Measurements from ENCODE around the gene OR4C46. TPM values are rescaled to one million over a fixed set of nuclear protein-coding genes. Genes with fewer than 3 reads are reported as not detected.
"Not testable (repeated sequence)": the region's sequence is repeated elsewhere in the genome, so short reads cannot be mapped to it uniquely, and the experiment has no call there.

The OR4C46 gene
- total RNA-seq = not detected
- long read RNA-seq = 0 reads

- Histone ChIP-seq H3K9me3 (no peaks in the 10 kb centered on the region), H3K4me3 (no peak within 1 kb of the TSS), H3K36me3 (no peaks in the 10 kb centered on the region), H3K27ac (no peak within 1 kb of the TSS), H3K4me1 (no peaks in the 10 kb centered on the region), H3K27me3 (ENCODE audit: low read depth) (no peaks in the 10 kb centered on the region)
- DNase-seq = no peak
- no peak for ATAC-seq
- TF ChIP-seq, protein P1, sequence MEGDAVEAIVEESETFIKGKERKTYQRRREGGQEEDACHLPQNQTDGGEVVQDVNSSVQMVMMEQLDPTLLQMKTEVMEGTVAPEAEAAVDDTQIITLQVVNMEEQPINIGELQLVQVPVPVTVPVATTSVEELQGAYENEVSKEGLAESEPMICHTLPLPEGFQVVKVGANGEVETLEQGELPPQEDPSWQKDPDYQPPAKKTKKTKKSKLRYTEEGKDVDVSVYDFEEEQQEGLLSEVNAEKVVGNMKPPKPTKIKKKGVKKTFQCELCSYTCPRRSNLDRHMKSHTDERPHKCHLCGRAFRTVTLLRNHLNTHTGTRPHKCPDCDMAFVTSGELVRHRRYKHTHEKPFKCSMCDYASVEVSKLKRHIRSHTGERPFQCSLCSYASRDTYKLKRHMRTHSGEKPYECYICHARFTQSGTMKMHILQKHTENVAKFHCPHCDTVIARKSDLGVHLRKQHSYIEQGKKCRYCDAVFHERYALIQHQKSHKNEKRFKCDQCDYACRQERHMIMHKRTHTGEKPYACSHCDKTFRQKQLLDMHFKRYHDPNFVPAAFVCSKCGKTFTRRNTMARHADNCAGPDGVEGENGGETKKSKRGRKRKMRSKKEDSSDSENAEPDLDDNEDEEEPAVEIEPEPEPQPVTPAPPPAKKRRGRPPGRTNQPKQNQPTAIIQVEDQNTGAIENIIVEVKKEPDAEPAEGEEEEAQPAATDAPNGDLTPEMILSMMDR (IDR thresholded peaks at IDR 0.05) = no peak
- intact Hi-C loops (cut with DNase I) = no loop called here
These were observed at the start of gene OR4C46 for GRCh38 chr11:54603898-54604297. TSS of gene OR4C46 (minus strand) at chr11:54603998. CDS start at chr11:54603998, 0 bp downstream.

DNA sequence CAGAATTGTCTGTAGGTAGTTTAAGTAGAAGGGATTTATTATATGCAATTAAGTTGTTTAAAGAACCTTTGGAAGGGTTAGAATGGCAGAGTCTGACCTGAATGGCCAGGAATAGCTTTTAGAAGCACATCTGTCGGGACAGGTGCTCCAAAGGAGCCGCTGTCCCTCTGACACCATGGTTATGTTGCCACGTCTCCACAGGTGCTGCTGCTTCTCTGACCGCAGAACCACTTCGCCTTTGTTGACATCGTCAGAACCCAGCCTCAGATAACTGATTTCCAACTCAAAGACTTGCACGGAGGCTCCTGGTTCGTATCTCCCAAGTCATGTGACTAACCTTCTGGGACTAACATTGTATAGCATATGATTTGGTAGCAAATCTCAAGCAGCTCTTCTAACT is 41.8 kb upstream of the OR4C46 start:
- H3K4me3 ChIP-seq; ATAC-seq; intact Hi-C loops (cut with DNase I); H3K4me1 ChIP-seq; DNase-seq; H3K9me3 ChIP-seq; H3K27ac ChIP-seq; H3K27me3 ChIP-seq (ENCODE audit: low read depth); H3K36me3 ChIP-seq: not testable (repeated sequence)

- H3K4me1 ChIP-seq; intact Hi-C loops (cut with DNase I); H3K4me3 ChIP-seq; H3K36me3 ChIP-seq; DNase-seq; H3K27me3 ChIP-seq (ENCODE audit: low read depth); ATAC-seq; H3K27ac ChIP-seq: not testable (repeated sequence)
- H3K9me3 ChIP-seq = peaks cover 31% of the 10 kb centered on the region
These were observed 42.4 kb downstream of the OR4C46 start for GRCh38 chr11:54561439-54561838.

- no peak for DNase-seq
- no peaks in the 10 kb centered on the region for H3K27me3 ChIP-seq (ENCODE audit: low read depth)
- no peaks in the 10 kb centered on the region for H3K4me1 ChIP-seq
- H3K4me3 ChIP-seq = no peak overlapping the region
- ATAC-seq = no peak
- intact Hi-C loops (cut with DNase I) = no loop called here
- no peaks in the 10 kb centered on the region for H3K36me3 ChIP-seq
- peaks cover 31% of the 10 kb centered on the region for H3K9me3 ChIP-seq
- TF ChIP-seq, protein P1 (IDR thresholded peaks at IDR 0.05) = no peak
- no peak overlapping the region for H3K27ac ChIP-seq
These were observed 44.9 kb downstream of the OR4C46 start for GRCh38 chr11:54558919-54559318.

- Histone ChIP-seq H3K4me1 (no peaks in the 10 kb centered on the region), H3K4me3 (no peak overlapping the region), H3K27me3 (ENCODE audit: low read depth) (no peaks in the 10 kb centered on the region), H3K36me3 (no peaks in the 10 kb centered on the region), H3K27ac (no peak overlapping the region), H3K9me3 (peaks cover 31% of the 10 kb centered on the region)
- ATAC-seq = no peak
- intact Hi-C loops (cut with DNase I) = no loop called here
- TF ChIP-seq, protein P1 (IDR thresholded peaks at IDR 0.05) = no peak
- DNase-seq = no peak
These were observed 45.4 kb downstream of the OR4C46 start for GRCh38 chr11:54558407-54558806.

Other genes with a start within 250 kb of the OR4C46 start
- gene OR4A5, start 102.8 kb upstream of the OR4C46 start, total RNA-seq = not detected